T-cell (primary cell): ENCODE measurements around the gene BLTP3A. TPM values are rescaled to one million over a fixed set of nuclear protein-coding genes. Genes with fewer than 3 reads are reported as not detected.
"Not testable (repeated sequence)": the region's sequence is repeated elsewhere in the genome, so short reads cannot be mapped to it uniquely, and the experiment has no call there.

Source experiments
- ATAC-seq, 4 experiments: fragments of 200-7000 bp in 3 of 4; fragments of 150-1000 bp in 1 of 4; cut with Tn5 transposase; replicated peaks in 1 of 4; 1 replicate in 3 of 4; 2 replicates in 1 of 4; pipeline ENCODE4 v1.10.0; 2021; ENCODE audit warnings: moderate library complexity in 3 of 4, mild to moderate bottlenecking in 2 of 4, moderate number of reproducible peaks in 1 of 4
- CTCF ChIA-PET, 2 donors: fragments of 300-600 bp; sonication (Branson Sonifier 250); formaldehyde crosslinking; loops; one replicate each; lab custom pipeline; 2022; ENCODE audit warnings: antibody characterized with exemption in 2 of 2; lab: Charles Lee
- POLR2A ChIA-PET, 2 donors: fragments of 300-600 bp; sonication (Branson Sonifier 250); formaldehyde crosslinking; loops; one replicate each; lab custom pipeline; 2022; ENCODE audit warnings: antibody characterized with exemption in 2 of 2; lab: Charles Lee
- DNase-seq, 35 experiments: peaks; one replicate each; pipeline versions ENCODE4 v3.0.0 to v3.0.0-alpha.2; 2013 to 2023
- H3K27ac ChIP-seq: one replicate; pipeline ENCODE4 v1.5.1; 2013; ENCODE audit warnings: low read length
- H3K27me3 ChIP-seq, 2 experiments: replicated peaks in 1 of 2; 1 replicate in 1 of 2; 2 replicates in 1 of 2; pipeline versions ENCODE4 v1.6.1 to v1.7.0; 2013; ENCODE audit warnings: low read length in 1 of 2, mixed read lengths in 1 of 2; ENCODE audit not compliant: control insufficient read depth in 2 of 2, insufficient read depth in 2 of 2; ENCODE audit errors: extremely low read depth in 1 of 2
- H3K36me3 ChIP-seq, 2 donors: 1 replicate in 1 of 2; 2 replicates in 1 of 2; pipeline versions ENCODE4 v1.6.1 to v1.7.0; 2013; ENCODE audit warnings: low read length in 1 of 2; ENCODE audit not compliant: control insufficient read depth in 2 of 2, insufficient read depth in 1 of 2; ENCODE audit errors: extremely low read depth in 1 of 2
- H3K4me1 ChIP-seq, 2 experiments: 1 replicate in 1 of 2; 2 replicates in 1 of 2; pipeline versions ENCODE4 v1.6.1 to v1.7.0; 2013; ENCODE audit warnings: low read length in 2 of 2, mixed read lengths in 1 of 2; ENCODE audit not compliant: insufficient read depth in 2 of 2, control insufficient read depth in 1 of 2; ENCODE audit errors: extremely low read depth in 1 of 2
- H3K4me3 ChIP-seq, 2 donors: 1 replicate in 1 of 2; 2 replicates in 1 of 2; pipeline versions ENCODE4 v1.5.1 to v1.7.0; 2013; ENCODE audit warnings: mild to moderate bottlenecking in 2 of 2, low read length in 1 of 2, moderate library complexity in 1 of 2; ENCODE audit not compliant: control insufficient read depth in 1 of 2; ENCODE audit errors: extremely low read depth in 1 of 2
- H3K9me3 ChIP-seq: 2 replicates; pipeline ENCODE4 v1.7.0; 2013
- H3K27ac Mint-ChIP-seq, 2 donors: one replicate each; pipeline ENCODE4 v1.8.0; 2020 to 2021; ENCODE audit warnings: mild to moderate bottlenecking in 2 of 2, mixed read lengths in 2 of 2
- H3K27me3 Mint-ChIP-seq, 2 donors: one replicate each; pipeline ENCODE4 v1.8.0; 2021 to 2022; ENCODE audit warnings: mixed read lengths in 2 of 2
- H3K36me3 Mint-ChIP-seq: one replicate; pipeline ENCODE4 v1.8.0; 2021; ENCODE audit warnings: mixed read lengths
- H3K4me1 Mint-ChIP-seq, 3 donors: one replicate each; pipeline ENCODE4 v1.8.0; 2020 to 2022; ENCODE audit warnings: mixed read lengths in 3 of 3, mild to moderate bottlenecking in 1 of 3
- H3K4me3 Mint-ChIP-seq, 3 donors: one replicate each; pipeline ENCODE4 v1.8.0; 2020 to 2022; ENCODE audit warnings: mild to moderate bottlenecking in 3 of 3, mixed read lengths in 3 of 3, moderate library complexity in 3 of 3
- H3K9me3 Mint-ChIP-seq, 3 donors: one replicate each; pipeline ENCODE4 v1.8.0; 2020 to 2022; ENCODE audit warnings: mixed read lengths in 3 of 3
- WGBS: methylation state at CpG from one replicate; pipeline ENCODE4 v1.1.5; 2013; ENCODE audit warnings: missing lambda C conversion rate; ENCODE audit not compliant: insufficient coverage; 5-methylcytosine and 5-hydroxymethylcytosine counted together
- total RNA-seq, 35 experiments: library from RNA in 6 of 35; stranded (reverse) in 6 of 35; fragments of 120-200 nt in 1 of 35; gene quantifications; one replicate each; pipeline versions ENCODE4 v1.2.1 to v1.2.4 and lab custom pipeline; 2013 to 2026

Gene BLTP3A
- total RNA-seq, 5 donors from 2014 or later (not counting 1 experiment from before 2014, with no cell fraction given): 7.5 to 10.6 (median 9.5) TPM

DNA sequence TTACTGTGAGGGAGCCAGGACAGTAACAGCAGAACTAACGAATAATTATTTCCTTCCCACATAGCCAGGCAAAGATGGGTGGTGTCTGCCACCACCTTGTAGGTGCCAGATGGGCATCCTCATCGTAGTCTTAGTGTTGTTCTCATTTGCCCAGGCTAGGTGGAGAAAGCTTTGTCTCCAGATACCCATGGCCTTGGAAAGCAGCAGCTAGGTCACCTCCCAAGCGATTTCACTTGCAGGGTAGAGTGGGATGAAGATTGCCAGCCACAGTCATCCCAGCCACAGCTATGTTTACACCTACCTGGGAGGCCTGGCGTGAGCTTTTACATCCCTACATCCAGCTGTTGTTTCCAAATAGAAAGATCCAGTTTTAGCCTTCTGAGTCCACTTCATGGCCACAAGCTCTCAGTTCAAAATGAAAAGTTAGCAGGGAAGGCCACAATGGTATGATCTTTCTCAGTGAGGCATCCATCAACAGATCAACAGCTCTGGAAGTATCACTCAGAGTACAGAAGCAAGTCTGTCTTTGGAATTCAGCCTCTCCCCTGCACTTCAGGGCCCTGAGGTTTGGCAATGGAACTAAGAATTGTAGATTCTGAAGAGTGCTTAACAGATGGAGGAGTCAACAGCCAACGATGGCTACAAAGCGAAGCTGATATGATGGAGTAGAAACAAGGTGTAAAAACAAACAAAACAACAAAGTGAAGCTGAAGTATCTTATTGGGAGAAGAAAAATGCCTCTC is 45.6 kb upstream of the BLTP3A start:
- no peaks in the 10 kb centered on the region for H3K4me1 ChIP-seq
- H3K36me3 ChIP-seq: no peaks in the 10 kb centered on the region
- Mint-ChIP-seq H3K9me3 (no peaks in the 10 kb centered on the region), H3K27me3 (peaks cover 0 to 2% of the 10 kb centered on the region in 2 donors), H3K27ac (no peak overlapping the region), H3K36me3 (no peaks in the 10 kb centered on the region), H3K4me3 (no peak overlapping the region), H3K4me1 (no peaks in the 10 kb centered on the region)
- peaks cover 0 to 6% of the 10 kb centered on the region in 2 experiments for H3K27me3 ChIP-seq
- DNase-seq (no peak), ATAC-seq (no peak)
- no peaks in the 10 kb centered on the region for H3K9me3 ChIP-seq
- no peak overlapping the region for H3K4me3 ChIP-seq
- 100% methylated on average over 1 of the region's 6 CpGs for WGBS
- ChIA-PET CTCF (interaction anchor here (1.1 to 1.4 kb wide), 2 partner anchors 10 to 11 kb away, joined by 3 to 6 read pairs; partner anchors contain the start of gene SNRPC (in 1 of the 2)), POLR2A (no interaction called here)
- H3K27ac ChIP-seq: no peak overlapping the region

GRCh38 chr6:34748757-34749156 is 43.1 kb upstream of the BLTP3A start:
- H3K4me3 Mint-ChIP-seq: no peak overlapping the region
- ChIA-PET POLR2A (interaction anchor here in 1 of 2 donors (0.6 to 0.7 kb wide), 2 partner anchors 15 to 57 kb away, joined by 3 read pairs; no protein-coding TSS in a partner anchor), CTCF (no interaction called here)
- no CpG with 5 or more reads among the region's 2 CpGs for WGBS
- H3K27ac Mint-ChIP-seq: no peak overlapping the region
- no peak overlapping the region for H3K27ac ChIP-seq
- ATAC-seq (no peak), DNase-seq (no peak)
- H3K4me1 ChIP-seq: no peaks in the 10 kb centered on the region
- H3K4me1 Mint-ChIP-seq: no peaks in the 10 kb centered on the region
- no peaks in the 10 kb centered on the region for H3K9me3 Mint-ChIP-seq
- peaks cover 0 to 3% of the 10 kb centered on the region in 2 experiments for H3K27me3 ChIP-seq
- H3K36me3 Mint-ChIP-seq: no peaks in the 10 kb centered on the region
- H3K27me3 Mint-ChIP-seq: no peaks in the 10 kb centered on the region
- no peaks in the 10 kb centered on the region for H3K36me3 ChIP-seq
- H3K4me3 ChIP-seq: no peak overlapping the region
- no peaks in the 10 kb centered on the region for H3K9me3 ChIP-seq

DNA sequence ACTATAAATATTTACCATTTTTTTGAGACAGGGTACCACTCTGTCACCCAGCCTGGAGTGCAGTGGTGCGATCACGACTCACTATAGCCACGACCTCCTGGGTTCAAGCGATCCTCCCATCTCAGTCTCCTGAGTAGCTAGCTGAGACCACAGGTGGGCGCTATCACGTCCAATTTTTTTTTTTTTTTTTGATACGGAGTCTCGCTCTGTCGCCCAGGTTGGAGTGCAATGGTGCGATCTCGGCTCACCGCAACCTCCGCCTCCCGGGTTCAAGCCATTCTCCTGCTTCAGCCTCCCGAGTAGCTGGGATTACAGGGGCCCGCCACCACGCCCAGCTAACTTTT is 35.4 kb upstream of the BLTP3A start:
- ChIA-PET CTCF (interaction anchor here (0.6 to 1.7 kb wide), 6 partner anchors 10 to 225 kb away, joined by 3 to 8 read pairs (median 4); partner anchors contain the start of gene BLTP3A (in 1 of the 2)), POLR2A (interaction anchor here in 1 of 2 donors (1.0 to 1.3 kb wide), 5 partner anchors 36 to 1326 kb away, joined by 3 to 7 read pairs (median 5); partner anchors contain the start of genes ANKS1A, BLTP3A and TAF11)
- H3K27me3 ChIP-seq, H3K9me3 Mint-ChIP-seq, H3K4me3 Mint-ChIP-seq, H3K27me3 Mint-ChIP-seq, H3K9me3 ChIP-seq, H3K27ac Mint-ChIP-seq, H3K36me3 Mint-ChIP-seq: not testable (repeated sequence)
- H3K4me3 ChIP-seq: peak overlapping the region; percentile 85 to 99
- peaks cover 10 to 19% of the 10 kb centered on the region in 2 experiments for H3K4me1 ChIP-seq
- DNase-seq: peak in 27 of 35 experiments; percentile 0 to 58 (median 10)
- 19% methylated on average over 9 of the region's 17 CpGs for WGBS
- H3K27ac ChIP-seq: peak overlapping the region; percentile 89
- H3K36me3 ChIP-seq: peaks cover 0 to 11% of the 10 kb centered on the region in 2 donors
- ATAC-seq: peak in 1 of 4 experiments; percentile 9
- peaks cover 5 to 18% (median 14%) of the 10 kb centered on the region in 3 donors for H3K4me1 Mint-ChIP-seq

- H3K4me3 Mint-ChIP-seq: no peak overlapping the region
- H3K4me1 ChIP-seq: peaks cover 10 to 19% of the 10 kb centered on the region in 2 experiments
- ChIA-PET POLR2A (interaction anchor here in 1 of 2 donors (1.0 to 1.3 kb wide), 5 partner anchors 34 to 1327 kb away, joined by 3 to 7 read pairs (median 5); partner anchors contain the start of genes ANKS1A, BLTP3A and TAF11), CTCF (interaction anchor here in 1 of 2 donors (0.6 to 1.7 kb wide), 5 partner anchors 11 to 147 kb away, joined by 3 to 8 read pairs (median 4); partner anchors contain the start of genes ANKS1A and BLTP3A)
- no peak overlapping the region for H3K27ac Mint-ChIP-seq
- H3K27ac ChIP-seq: peak overlapping the region; percentile 89
- H3K27me3 ChIP-seq: no peaks in the 10 kb centered on the region
- H3K4me3 ChIP-seq: peak overlapping the region; percentile 85 to 99
- DNase-seq: no peak
- H3K9me3 Mint-ChIP-seq: no peaks in the 10 kb centered on the region
- no peaks in the 10 kb centered on the region for H3K27me3 Mint-ChIP-seq
- peaks cover 10 to 19% (median 14%) of the 10 kb centered on the region in 3 donors for H3K4me1 Mint-ChIP-seq
- no peaks in the 10 kb centered on the region for H3K9me3 ChIP-seq
- WGBS: 0% methylated on average over 4 of the region's 11 CpGs
- ATAC-seq: peak in 2 of 4 experiments; percentile 36 to 54
- H3K36me3 ChIP-seq: peaks cover 0 to 18% of the 10 kb centered on the region in 2 donors
- H3K36me3 Mint-ChIP-seq: peaks cover 9% of the 10 kb centered on the region
These were observed 34.1 kb upstream of the BLTP3A start for GRCh38 chr6:34757687-34758274.

- Histone ChIP-seq H3K27me3 (no peaks in the 10 kb centered on the region), H3K27ac (no peak overlapping the region), H3K36me3 (peaks cover 0 to 30% of the 10 kb centered on the region in 2 donors), H3K4me3 (no peak overlapping the region), H3K4me1 (peaks cover 10 to 19% of the 10 kb centered on the region in 2 experiments), H3K9me3 (no peaks in the 10 kb centered on the region)
- WGBS: no CpG with 5 or more reads among the region's 8 CpGs
- ChIA-PET CTCF (no interaction called here), POLR2A (interaction anchor here (0.6 to 0.7 kb wide), 2 partner anchors 106 to 119 kb away, joined by 3 to 10 read pairs; no protein-coding TSS in a partner anchor)
- Mint-ChIP-seq H3K9me3 (no peaks in the 10 kb centered on the region), H3K27ac (no peak overlapping the region), H3K4me3 (no peak overlapping the region), H3K27me3 (no peaks in the 10 kb centered on the region), H3K36me3 (peaks cover 17% of the 10 kb centered on the region), H3K4me1 (peaks cover 10 to 26% (median 17%) of the 10 kb centered on the region in 3 donors)
- no peak for ATAC-seq
- DNase-seq: no peak
These were observed 31.8 kb upstream of the BLTP3A start for GRCh38 chr6:34760108-34760507.

GRCh38 chr6:34761681-34762080 is 30.2 kb upstream of the BLTP3A start:
- CTCF ChIA-PET, DNase-seq, H3K9me3 ChIP-seq, H3K27me3 ChIP-seq, H3K27ac ChIP-seq, H3K9me3 Mint-ChIP-seq, H3K27me3 Mint-ChIP-seq, H3K4me3 Mint-ChIP-seq, ATAC-seq, H3K27ac Mint-ChIP-seq, H3K4me3 ChIP-seq: not testable (repeated sequence)
- peaks cover 2 to 45% of the 10 kb centered on the region in 2 donors for H3K36me3 ChIP-seq
- POLR2A ChIA-PET: interaction anchor here in 1 of 2 donors (0.5 kb wide), 1 partner anchor 56 kb away, joined by 5 read pairs; no protein-coding TSS in a partner anchor
- H3K4me1 ChIP-seq: peaks cover 10 to 14% of the 10 kb centered on the region in 2 experiments
- Mint-ChIP-seq H3K4me1 (peaks cover 4 to 24% (median 16%) of the 10 kb centered on the region in 3 donors), H3K36me3 (peaks cover 18% of the 10 kb centered on the region)
- 90% methylated on average over 3 of the region's 5 CpGs for WGBS
